ENCODE measurements around the gene DTNB.
"Not testable (repeated sequence)": the region's sequence is repeated elsewhere in the genome, so short reads cannot be mapped to it uniquely, and the experiment has no call there.

The DTNB gene

GRCh38 chr2:25682082-25682481 is 8.7 kb upstream of the DTNB start:
- no peak for DNase-seq

GRCh38 chr2:25677877-25678276 is 4.5 kb upstream of the DTNB start:
- no peak for DNase-seq

- no peak for DNase-seq
Measured at GRCh38 chr2:25674077-25674362, 643 bp upstream of the DTNB start.

GRCh38 chr2:25672494-25673299 is 680 bp downstream of the DTNB start:
- DNase-seq: no peak

GRCh38 chr2:25671622-25672021 is 1.8 kb downstream of the DTNB start:
- DNase-seq: no peak

GRCh38 chr2:25669520-25669919 is 3.9 kb downstream of the DTNB start:
- no peak for DNase-seq

GRCh38 chr2:25666218-25666617 is 7.2 kb downstream of the DTNB start:
- DNase-seq: no peak

GRCh38 chr2:25665429-25665828 is 7.9 kb downstream of the DTNB start:
- not testable (repeated sequence) for DNase-seq

- no peak for DNase-seq
Measured at GRCh38 chr2:25664965-25665307, 8.4 kb downstream of the DTNB start.

- DNase-seq: no peak
Measured at GRCh38 chr2:25664183-25664964, 9.0 kb downstream of the DTNB start.

GRCh38 chr2:25655316-25655715 is 18.1 kb downstream of the DTNB start:
- no peak for DNase-seq

- no peak for DNase-seq
Measured at GRCh38 chr2:25654801-25655200, 18.6 kb downstream of the DTNB start.

GRCh38 chr2:25651782-25652455 is 21.5 kb downstream of the DTNB start:
- DNase-seq: no peak

- DNase-seq: no peak
Measured at GRCh38 chr2:25651066-25651465, 22.3 kb downstream of the DTNB start.

GRCh38 chr2:25650256-25650655 is 23.1 kb downstream of the DTNB start:
- no peak for DNase-seq

GRCh38 chr2:25649786-25650185 is 23.6 kb downstream of the DTNB start:
- DNase-seq: no peak

- DNase-seq: no peak
Measured at GRCh38 chr2:25642298-25642697, 31.1 kb downstream of the DTNB start.

GRCh38 chr2:25639696-25640095 is 33.7 kb downstream of the DTNB start:
- no peak for DNase-seq

- DNase-seq: no peak
Measured at GRCh38 chr2:25639131-25639530, 34.2 kb downstream of the DTNB start.

GRCh38 chr2:25635797-25636196 is 37.6 kb downstream of the DTNB start:
- no peak for DNase-seq

GRCh38 chr2:25633801-25634200 is 39.6 kb downstream of the DTNB start:
- not testable (repeated sequence) for DNase-seq

GRCh38 chr2:25632396-25632795 is 41.0 kb downstream of the DTNB start:
- DNase-seq: no peak

GRCh38 chr2:25624635-25625034 is 48.7 kb downstream of the DTNB start:
- DNase-seq: no peak

- DNase-seq: no peak
Measured at GRCh38 chr2:25623361-25623760, 50.0 kb downstream of the DTNB start.

Data from KG1 (cell line).